HEK293 (cell line): ENCODE results near the gene CRCP.
"Not testable (repeated sequence)": the region's sequence is repeated elsewhere in the genome, so short reads cannot be mapped to it uniquely, and the experiment has no call there.

Experiments used
- CTCF ChIA-PET: fragments of 350-600 bp; formaldehyde crosslinking; extraction: SDS; loops from one replicate; lab custom pipeline; 2021; ENCODE audit warnings: antibody characterized with exemption; lab: Yijun Ruan, JAX
- POLR2A ChIA-PET: fragments of 300-600 bp; formaldehyde crosslinking; extraction: SDS; loops from one replicate; lab custom pipeline; 2020; ENCODE audit warnings: antibody characterized with exemption, inconsistent platforms; lab: Yijun Ruan, JAX
- H3K27ac ChIP-seq: fragments of 200-500 bp; sonication (Bioruptor generic); 2 replicates; pipeline ENCODE4 v1.5.1; 2014; ENCODE audit warnings: low read depth, low read length, control low read depth, inconsistent platforms; ENCODE audit errors: extremely low read depth
- H3K36me3 ChIP-seq, 2 experiments: fragments of 200-500 bp in 1 of 2; sonication (Bioruptor generic) in 1 of 2; 1 replicate in 1 of 2; 2 replicates in 1 of 2; pipeline ENCODE4 v1.5.1; 2014 to 2017; ENCODE audit warnings: inconsistent platforms in 2 of 2, low read length in 2 of 2; ENCODE audit not compliant: control insufficient read depth in 2 of 2, insufficient read depth in 1 of 2
- H3K4me1 ChIP-seq: fragments of 200-500 bp; sonication (Bioruptor generic); 2 replicates; pipeline ENCODE4 v1.5.1; 2014; ENCODE audit warnings: mild to moderate bottlenecking, low read length, inconsistent platforms; ENCODE audit not compliant: control insufficient read depth, insufficient read depth
- H3K4me3 ChIP-seq: 2 replicates; pipeline ENCODE4 v1.5.1; 2011; ENCODE audit warnings: low read depth, mild to moderate bottlenecking, control low read depth, low read length, moderate library complexity
- H3K9me3 ChIP-seq: fragments of 200-500 bp; sonication (Bioruptor generic); 2 replicates; pipeline ENCODE4 v1.5.1; 2014; ENCODE audit warnings: low read depth, low read length, inconsistent platforms; ENCODE audit not compliant: control insufficient read depth, insufficient read depth
- AEBP2 ChIP-seq: fragments of 450-650 bp; formaldehyde crosslinking; IDR thresholded peaks from 2 replicates; pipeline ENCODE4 v1.5.1; 2016; ENCODE audit warnings: missing biosample characterization, missing genetic modification characterization, borderline replicate concordance
- BCL11B ChIP-seq: fragments of 450-650 bp; formaldehyde crosslinking; IDR thresholded peaks from 2 replicates; pipeline ENCODE4 v1.5.1; 2016; ENCODE audit warnings: low read depth, missing biosample characterization, missing genetic modification characterization
- GLIS1 ChIP-seq: fragments of 450-650 bp; formaldehyde crosslinking; IDR thresholded peaks from 2 replicates; pipeline ENCODE4 v1.5.1; 2016; ENCODE audit warnings: missing biosample characterization, missing genetic modification characterization
- KLF17 ChIP-seq: fragments of 450-650 bp; formaldehyde crosslinking; IDR thresholded peaks from 2 replicates; pipeline ENCODE4 v1.5.1; 2016; ENCODE audit warnings: missing biosample characterization, missing genetic modification characterization
- MZF1 ChIP-seq: fragments of 450-650 bp; formaldehyde crosslinking; IDR thresholded peaks from 2 replicates; pipeline ENCODE4 v1.5.1; 2017; ENCODE audit warnings: missing biosample characterization, missing genetic modification characterization, borderline replicate concordance
- OVOL3 ChIP-seq: fragments of 450-650 bp; formaldehyde crosslinking; IDR thresholded peaks from 2 replicates; pipeline ENCODE4 v1.5.1; 2016; ENCODE audit warnings: missing biosample characterization, missing genetic modification characterization
- RBAK ChIP-seq: fragments of 450-650 bp; formaldehyde crosslinking; IDR thresholded peaks from 2 replicates; pipeline ENCODE4 v1.5.1; 2016; ENCODE audit warnings: missing biosample characterization, missing genetic modification characterization
- ZBTB26 ChIP-seq: fragments of 450-650 bp; formaldehyde crosslinking; optimal IDR thresholded peaks from 2 replicates; pipeline ENCODE3; 2016; ENCODE audit warnings: missing biosample characterization, mild to moderate bottlenecking, missing genetic modification characterization
- ZBTB49 ChIP-seq: fragments of 450-650 bp; formaldehyde crosslinking; IDR thresholded peaks from 2 replicates; pipeline ENCODE4 v1.5.1; 2016; ENCODE audit warnings: missing biosample characterization, missing genetic modification characterization, low read depth
- ZBTB8A ChIP-seq: fragments of 450-650 bp; formaldehyde crosslinking; IDR thresholded peaks from 2 replicates; pipeline ENCODE4 v1.5.1; 2016; ENCODE audit warnings: missing biosample characterization, missing genetic modification characterization
- ZFHX2 ChIP-seq: fragments of 450-650 bp; formaldehyde crosslinking; conservative IDR thresholded peaks from 2 replicates; pipeline ENCODE4 v1.5.1; 2016; ENCODE audit warnings: missing biosample characterization, missing genetic modification characterization
- ZFP3 ChIP-seq: fragments of 450-650 bp; formaldehyde crosslinking; IDR thresholded peaks from 2 replicates; pipeline ENCODE4 v1.5.1; 2016; ENCODE audit warnings: low read depth, missing biosample characterization, missing genetic modification characterization
- ZNF18 ChIP-seq: fragments of 450-650 bp; formaldehyde crosslinking; IDR thresholded peaks from 2 replicates; pipeline ENCODE4 v1.5.1; 2016; ENCODE audit warnings: missing biosample characterization, missing genetic modification characterization
- ZNF19 ChIP-seq: fragments of 450-650 bp; formaldehyde crosslinking; IDR thresholded peaks from 2 replicates; pipeline ENCODE4; 2016; ENCODE audit warnings: missing biosample characterization, missing genetic modification characterization, low read depth
- ZNF2 ChIP-seq: fragments of 450-650 bp; formaldehyde crosslinking; IDR thresholded peaks from 2 replicates; pipeline ENCODE4 v1.5.1; 2016; ENCODE audit warnings: missing biosample characterization, missing genetic modification characterization
- ZNF214 ChIP-seq: fragments of 450-650 bp; formaldehyde crosslinking; IDR thresholded peaks from 2 replicates; pipeline ENCODE4 v1.5.1; 2017; ENCODE audit warnings: missing biosample characterization, mild to moderate bottlenecking, missing genetic modification characterization, borderline replicate concordance
- ZNF311 ChIP-seq: fragments of 450-650 bp; formaldehyde crosslinking; IDR thresholded peaks from 2 replicates; pipeline ENCODE4 v1.5.1; 2017; ENCODE audit warnings: missing biosample characterization, missing genetic modification characterization, borderline replicate concordance
- ZNF433 ChIP-seq: fragments of 450-650 bp; formaldehyde crosslinking; IDR thresholded peaks from 2 replicates; pipeline ENCODE4 v1.5.1; 2016; ENCODE audit warnings: missing biosample characterization, missing genetic modification characterization, low read depth
- ZNF449 ChIP-seq: fragments of 450-650 bp; formaldehyde crosslinking; IDR thresholded peaks from 2 replicates; pipeline ENCODE4 v1.5.1; 2017; ENCODE audit warnings: missing biosample characterization, mild to moderate bottlenecking, missing genetic modification characterization, moderate library complexity
- ZNF660 ChIP-seq: fragments of 450-650 bp; IDR thresholded peaks from 2 replicates; pipeline ENCODE4 v1.5.1; 2018; ENCODE audit warnings: missing biosample characterization, mild to moderate bottlenecking, missing genetic modification characterization
- ZNF692 ChIP-seq: fragments of 450-650 bp; formaldehyde crosslinking; IDR thresholded peaks from 2 replicates; pipeline ENCODE4 v1.5.1; 2016; ENCODE audit warnings: missing biosample characterization, missing genetic modification characterization
- ZNF791 ChIP-seq: fragments of 450-650 bp; formaldehyde crosslinking; IDR thresholded peaks from 2 replicates; pipeline ENCODE4 v1.5.1; 2016; ENCODE audit warnings: missing biosample characterization, missing genetic modification characterization

Gene CRCP

GRCh38 chr7:66173856-66174255 is 59.2 kb downstream of the CRCP start (continued):
- TF ChIP-seq ZNF2 (no peak), ZNF19 (tag by site-specific recombination) (no peak), BCL11B (tag by site-specific recombination) (no peak), ZNF692 (tag by site-specific recombination) (no peak), GLIS1 (tag by site-specific recombination) (no peak), ZNF791 (tag by site-specific recombination) (no peak), ZNF660 (tag by site-specific recombination) (no peak), ZFHX2 (no peak)

- POLR2A ChIA-PET: interaction anchor here (1.5 kb wide), 1 partner anchor 30 kb away, joined by 4 read pairs; no protein-coding TSS in a partner anchor
- H3K36me3 ChIP-seq, H3K4me1 ChIP-seq, H3K4me3 ChIP-seq, H3K9me3 ChIP-seq, H3K27ac ChIP-seq, CTCF ChIA-PET: not testable (repeated sequence)
Measured at GRCh38 chr7:66175006-66175405, 60.4 kb downstream of the CRCP start.

GRCh38 chr7:66176914-66177313 is 62.3 kb downstream of the CRCP start:
- no peak overlapping the region for H3K27ac ChIP-seq
- H3K4me1 ChIP-seq: no peaks in the 10 kb centered on the region
- ChIA-PET CTCF (no interaction called here), POLR2A (no interaction called here)
- H3K9me3 ChIP-seq: no peaks in the 10 kb centered on the region
- no peaks in the 10 kb centered on the region for H3K36me3 ChIP-seq
- H3K4me3 ChIP-seq: no peak overlapping the region
- TF ChIP-seq MZF1 (tag by site-specific recombination): no peak
- TF ChIP-seq RBAK: no peak
- TF ChIP-seq ZNF214 (tag by site-specific recombination): no peak
- no peak for TF ChIP-seq ZBTB49 (tag by site-specific recombination)
- no peak for TF ChIP-seq ZFP3
- no peak for TF ChIP-seq OVOL3
- TF ChIP-seq ZNF18 (tag by site-specific recombination): no peak
- TF ChIP-seq KLF17: no peak
- TF ChIP-seq ZBTB8A (tag by site-specific recombination): no peak
- no peak for TF ChIP-seq ZBTB26 (tag by site-specific recombination)
- no peak for TF ChIP-seq ZNF311 (tag by site-specific recombination)
- no peak for TF ChIP-seq ZNF433
- no peak for TF ChIP-seq ZNF449 (tag by site-specific recombination)
- TF ChIP-seq ZNF19 (tag by site-specific recombination): no peak
- no peak for TF ChIP-seq AEBP2 (tag by site-specific recombination)
